ENCODE measurements around the gene NCR3LG1. TPM values are rescaled to one million over a fixed set of nuclear protein-coding genes. Genes with fewer than 3 reads are reported as not detected.
A peak's percentile ranks its signal among the peaks of the same experiment; 100 is the strongest.

The NCR3LG1 gene
- total RNA-seq, 1 donor from 2014 or later = 0.39 TPM

DNA sequence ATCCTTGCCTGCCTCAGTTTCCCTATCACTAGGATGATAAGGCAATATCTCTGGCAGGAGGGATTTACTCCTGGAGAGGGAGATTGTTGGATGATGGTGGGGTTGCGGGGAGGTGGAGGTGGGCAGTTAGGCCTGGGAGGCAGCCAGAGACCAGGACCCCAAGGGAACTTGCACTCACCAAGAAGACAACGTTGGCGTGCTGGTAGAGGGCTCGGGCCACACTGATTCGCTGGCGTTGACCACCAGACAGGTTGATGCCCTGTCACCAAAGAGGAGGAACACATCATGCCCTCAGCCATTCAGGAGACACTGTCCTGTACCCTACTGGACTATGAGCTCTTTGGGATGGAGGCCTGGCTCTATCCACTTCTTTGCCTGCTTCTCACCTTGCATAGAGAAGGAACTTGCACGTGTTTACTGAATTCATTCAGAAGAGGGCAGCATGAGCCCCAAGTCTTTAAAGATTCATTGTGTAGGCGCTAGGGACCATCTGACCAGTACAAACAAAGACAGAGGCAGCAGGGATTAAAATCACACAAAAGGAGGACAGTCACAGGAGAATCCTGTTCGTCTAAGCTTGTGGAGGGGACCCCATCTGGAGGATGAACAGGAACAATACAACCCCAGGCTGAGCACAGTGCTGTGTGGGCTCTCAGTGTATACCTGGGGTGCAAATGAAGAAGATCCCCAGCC lies 61.0 kb downstream of the NCR3LG1 start:
- H3K79me2 ChIP-seq (ENCODE audit: low read depth) = no peaks in the 10 kb centered on the region
- no peak overlapping the region for H3K9ac ChIP-seq
- Mint-ChIP-seq H3K9me3 (no peaks in the 10 kb centered on the region), H3K4me1 (peaks cover 17% of the 10 kb centered on the region), H3K27me3 (ENCODE audit: insufficient read depth, low read depth) (peaks cover 8% of the 10 kb centered on the region), H3K4me3 (no peak overlapping the region), H3K36me3 (no peaks in the 10 kb centered on the region), H3K27ac (no peak overlapping the region)
- no peak overlapping the region for H3K4me3 ChIP-seq
- H3K9me3 ChIP-seq (ENCODE audit: low read depth) = no peaks in the 10 kb centered on the region
- H3K36me3 ChIP-seq = no peaks in the 10 kb centered on the region
- H3K4me1 ChIP-seq = peaks cover 16% of the 10 kb centered on the region
- peak; percentile 89 for DNase-seq (ENCODE audit: low spot score)
- no peak overlapping the region for H2AFZ ChIP-seq (replicated peaks)
- peak overlapping the region; percentile 51 for H3K4me2 ChIP-seq
- H3K27me3 ChIP-seq = peaks cover 18% of the 10 kb centered on the region
- H3K27ac ChIP-seq = no peak overlapping the region
- H3F3A ChIP-seq (ENCODE audit: low read depth) = peaks cover 11% of the 10 kb centered on the region
- no peak for TF ChIP-seq EZH2 (IDR thresholded peaks at IDR 0.05)
- TF ChIP-seq, protein P1, sequence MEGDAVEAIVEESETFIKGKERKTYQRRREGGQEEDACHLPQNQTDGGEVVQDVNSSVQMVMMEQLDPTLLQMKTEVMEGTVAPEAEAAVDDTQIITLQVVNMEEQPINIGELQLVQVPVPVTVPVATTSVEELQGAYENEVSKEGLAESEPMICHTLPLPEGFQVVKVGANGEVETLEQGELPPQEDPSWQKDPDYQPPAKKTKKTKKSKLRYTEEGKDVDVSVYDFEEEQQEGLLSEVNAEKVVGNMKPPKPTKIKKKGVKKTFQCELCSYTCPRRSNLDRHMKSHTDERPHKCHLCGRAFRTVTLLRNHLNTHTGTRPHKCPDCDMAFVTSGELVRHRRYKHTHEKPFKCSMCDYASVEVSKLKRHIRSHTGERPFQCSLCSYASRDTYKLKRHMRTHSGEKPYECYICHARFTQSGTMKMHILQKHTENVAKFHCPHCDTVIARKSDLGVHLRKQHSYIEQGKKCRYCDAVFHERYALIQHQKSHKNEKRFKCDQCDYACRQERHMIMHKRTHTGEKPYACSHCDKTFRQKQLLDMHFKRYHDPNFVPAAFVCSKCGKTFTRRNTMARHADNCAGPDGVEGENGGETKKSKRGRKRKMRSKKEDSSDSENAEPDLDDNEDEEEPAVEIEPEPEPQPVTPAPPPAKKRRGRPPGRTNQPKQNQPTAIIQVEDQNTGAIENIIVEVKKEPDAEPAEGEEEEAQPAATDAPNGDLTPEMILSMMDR (IDR thresholded peaks at IDR 0.05) = peak; percentile 42
- peaks cover 4% of the 10 kb centered on the region for H4K20me1 ChIP-seq (ENCODE audit: low read depth)

GRCh38 chr11:17413414-17414316 lies 62.1 kb downstream of the NCR3LG1 start:
- Mint-ChIP-seq H3K27me3 (ENCODE audit: insufficient read depth, low read depth) (peaks cover 8% of the 10 kb centered on the region), H3K27ac (peak overlapping the region; percentile 82), H3K4me1 (peaks cover 23% of the 10 kb centered on the region), H3K36me3 (no peaks in the 10 kb centered on the region), H3K9me3 (no peaks in the 10 kb centered on the region), H3K4me3 (peak overlapping the region; percentile 57)
- Histone ChIP-seq H3K4me1 (peaks cover 20% of the 10 kb centered on the region), H2AFZ (replicated peaks) (no peak overlapping the region), H3K27me3 (peaks cover 18% of the 10 kb centered on the region), H3K27ac (no peak overlapping the region), H4K20me1 (ENCODE audit: low read depth) (peaks cover 4% of the 10 kb centered on the region), H3K9ac (no peak overlapping the region), H3K36me3 (no peaks in the 10 kb centered on the region), H3K9me3 (ENCODE audit: low read depth) (no peaks in the 10 kb centered on the region), H3F3A (ENCODE audit: low read depth) (peaks cover 11% of the 10 kb centered on the region), H3K4me3 (no peak overlapping the region), H3K4me2 (peak overlapping the region; percentile 51), H3K79me2 (ENCODE audit: low read depth) (no peaks in the 10 kb centered on the region)
- no peak for DNase-seq (ENCODE audit: low spot score)
- TF ChIP-seq, protein P1 (IDR thresholded peaks at IDR 0.05) = no peak
- TF ChIP-seq EZH2phosphoT487 (IDR thresholded peaks at IDR 0.05) = no peak
- no peak for TF ChIP-seq EZH2 (IDR thresholded peaks at IDR 0.05)

GRCh38 chr11:17414317-17414737 lies 62.7 kb downstream of the NCR3LG1 start:
- no peaks in the 10 kb centered on the region for H3K79me2 ChIP-seq (ENCODE audit: low read depth)
- no peak for DNase-seq (ENCODE audit: low spot score)
- H3K27me3 ChIP-seq = peaks cover 23% of the 10 kb centered on the region
- H3K9ac ChIP-seq = no peak overlapping the region
- H3K4me1 ChIP-seq = peaks cover 23% of the 10 kb centered on the region
- Mint-ChIP-seq H3K4me1 (peaks cover 24% of the 10 kb centered on the region), H3K4me3 (no peak overlapping the region), H3K9me3 (no peaks in the 10 kb centered on the region), H3K27ac (peak overlapping the region; percentile 25), H3K36me3 (no peaks in the 10 kb centered on the region), H3K27me3 (ENCODE audit: insufficient read depth, low read depth) (peaks cover 8% of the 10 kb centered on the region)
- H3K27ac ChIP-seq = no peak overlapping the region
- peaks cover 11% of the 10 kb centered on the region for H3F3A ChIP-seq (ENCODE audit: low read depth)
- no peak overlapping the region for H2AFZ ChIP-seq (replicated peaks)
- H4K20me1 ChIP-seq (ENCODE audit: low read depth) = peaks cover 4% of the 10 kb centered on the region
- H3K4me2 ChIP-seq = no peak overlapping the region
- H3K36me3 ChIP-seq = no peaks in the 10 kb centered on the region
- no peaks in the 10 kb centered on the region for H3K9me3 ChIP-seq (ENCODE audit: low read depth)
- no peak overlapping the region for H3K4me3 ChIP-seq
- TF ChIP-seq EZH2phosphoT487 (IDR thresholded peaks at IDR 0.05) (no peak), EZH2 (IDR thresholded peaks at IDR 0.05) (no peak)
- TF ChIP-seq, protein P1 (IDR thresholded peaks at IDR 0.05) = no peak

Measured in neural progenitor cell (in vitro differentiated cells).